SK-N-SH (cell line): ENCODE results near the gene TRIP13. TPM values are rescaled to one million over a fixed set of nuclear protein-coding genes. Genes with fewer than 3 reads are reported as not detected.
"Not testable (repeated sequence)": the region's sequence is repeated elsewhere in the genome, so short reads cannot be mapped to it uniquely, and the experiment has no call there.

Experiments used
- CTCF ChIA-PET: fragments of 300-600, 350-600 bp; formaldehyde crosslinking; extraction: SDS; loops from one replicate; lab custom pipeline; 2021; lab: Yijun Ruan, JAX
- POLR2A ChIA-PET: fragments of 350-600 bp; sonication (Branson Sonifier 250); formaldehyde crosslinking; extraction: SDS; loops from one replicate; lab custom pipeline; 2020; ENCODE audit warnings: antibody characterized with exemption, inconsistent platforms; lab: Yijun Ruan, JAX
- DNase-seq: peaks from one replicate; pipeline ENCODE4 v3.0.0; 2012
- H2AFZ ChIP-seq: fragments of 200-600 bp; sonication (generic); 2 replicates; pipeline ENCODE4 v1.8.1; 2016; ENCODE audit warnings: antibody characterized with exemption, mild to moderate bottlenecking, low read depth
- H3F3A ChIP-seq: fragments of 200-600 bp; sonication (generic); replicated peaks from 2 replicates; pipeline ENCODE3; 2016; ENCODE audit warnings: antibody characterized with exemption, mild to moderate bottlenecking; ENCODE audit not compliant: insufficient read depth
- H3K27ac ChIP-seq, 2 experiments: fragments of 200-500 bp in 1 of 2; fragments of 200-600 bp in 1 of 2; sonication (Bioruptor generic) in 1 of 2; sonication (generic), shearing (Covaris generic) in 1 of 2; 2 replicates each; pipeline versions ENCODE4 v1.5.1 to v1.6.1; 2014 to 2016; ENCODE audit warnings: low read depth in 2 of 2, inconsistent platforms in 1 of 2, low read length in 1 of 2, mild to moderate bottlenecking in 1 of 2, mixed read lengths in 1 of 2
- H3K27me3 ChIP-seq: fragments of 200-600 bp; sonication (generic), shearing (Covaris generic); 2 replicates; pipeline ENCODE4 v1.6.1; 2016; ENCODE audit warnings: mixed run types; ENCODE audit not compliant: insufficient read depth
- H3K36me3 ChIP-seq, 2 experiments: fragments of 200-500 bp in 1 of 2; fragments of 200-600 bp in 1 of 2; sonication (Bioruptor generic) in 1 of 2; sonication (generic) in 1 of 2; replicated peaks in 1 of 2; 2 replicates each; pipeline versions ENCODE3 to v1.5.1; 2014 to 2016; ENCODE audit warnings: low read length in 1 of 2, mild to moderate bottlenecking in 1 of 2; ENCODE audit not compliant: insufficient read depth in 2 of 2, control insufficient read depth in 1 of 2
- H3K4me1 ChIP-seq, 2 experiments: fragments of 200-500 bp in 1 of 2; fragments of 200-600 bp in 1 of 2; sonication (Bioruptor generic) in 1 of 2; sonication (generic), shearing (Covaris generic) in 1 of 2; 2 replicates each; pipeline versions ENCODE4 v1.5.1 to v1.6.1; 2014 to 2016; ENCODE audit warnings: low read depth in 1 of 2, low read length in 1 of 2, mixed run types in 1 of 2; ENCODE audit not compliant: insufficient read depth in 2 of 2, control insufficient read depth in 1 of 2
- H3K4me2 ChIP-seq: fragments of 200-600 bp; sonication (generic), shearing (Covaris generic); 2 replicates; pipeline ENCODE4 v1.6.1; 2017; ENCODE audit warnings: mixed run types
- H3K4me3 ChIP-seq, 2 experiments: fragments of 200-500 bp in 1 of 2; fragments of 200-600 bp in 1 of 2; sonication (Bioruptor generic) in 1 of 2; sonication (generic), shearing (Covaris generic) in 1 of 2; 2 replicates each; pipeline versions ENCODE4 v1.5.1 to v1.8.1; 2014 to 2016; ENCODE audit warnings: low read depth in 2 of 2, inconsistent platforms in 1 of 2, low read length in 1 of 2, mild to moderate bottlenecking in 1 of 2, mixed read lengths in 1 of 2, moderate library complexity in 1 of 2
- H3K79me2 ChIP-seq: fragments of 200-600 bp; sonication (generic); 2 replicates; pipeline ENCODE4 v1.8.1; 2017; ENCODE audit warnings: mild to moderate bottlenecking; ENCODE audit not compliant: insufficient read depth
- H3K9ac ChIP-seq: fragments of 200-600 bp; sonication (generic); 2 replicates; pipeline ENCODE4 v1.6.1; 2017; ENCODE audit warnings: mixed run types
- H3K9me2 ChIP-seq: fragments of 200-600 bp; sonication (generic); 2 replicates; pipeline ENCODE4 v1.6.1; 2017; ENCODE audit warnings: mixed run types
- H3K9me3 ChIP-seq: fragments of 200-600 bp; sonication (generic); 2 replicates; pipeline ENCODE4 v1.6.1; 2017; ENCODE audit warnings: mixed run types, mild to moderate bottlenecking, moderate library complexity
- H4K20me1 ChIP-seq: fragments of 200-600 bp; sonication (generic); 2 replicates; pipeline ENCODE4 v1.6.1; 2017; ENCODE audit warnings: mild to moderate bottlenecking, mixed run types; ENCODE audit not compliant: insufficient read depth
- CHD2 ChIP-seq: fragments of 150-350 bp; IDR thresholded peaks from 2 replicates; pipeline ENCODE4 v1.6.1; 2018; ENCODE audit warnings: low read length; ENCODE audit not compliant: partially characterized antibody
- ELF1 ChIP-seq: IDR thresholded peaks from 2 replicates; pipeline ENCODE4 v1.4.0; 2012
- EZH2phosphoT487 ChIP-seq: fragments of 200-600 bp; sonication (generic); IDR thresholded peaks from 2 replicates; pipeline ENCODE4 v1.6.1; 2017; ENCODE audit warnings: low read depth, mixed run types, mild to moderate bottlenecking, antibody characterized with exemption, moderate library complexity, borderline replicate concordance
- FOXJ3 ChIP-seq: sonication (generic); formaldehyde crosslinking; IDR thresholded peaks from 2 replicates; pipeline ENCODE4 v1.5.1; 2020; ENCODE audit warnings: mild to moderate bottlenecking, missing genetic modification reagents
- GATA2 ChIP-seq: sonication (generic); formaldehyde crosslinking; IDR thresholded peaks from 2 replicates; pipeline ENCODE4 v1.5.0; 2020; ENCODE audit warnings: mild to moderate bottlenecking, missing genetic modification reagents
- MXI1 ChIP-seq: IDR thresholded peaks from 2 replicates; pipeline ENCODE4 v1.6.1; 2012; ENCODE audit warnings: mild to moderate bottlenecking, low read depth, low read length, improper control_type of control experiment
- RAD21 ChIP-seq: IDR thresholded peaks from 2 replicates; pipeline ENCODE4 v1.6.1; 2012; ENCODE audit warnings: mild to moderate bottlenecking, low read length
- RCOR1 ChIP-seq: fragments of 150-350 bp; IDR thresholded peaks from 2 replicates; pipeline ENCODE4 v1.6.1; 2017; ENCODE audit warnings: antibody characterized with exemption, low read length
- RFX5 ChIP-seq: IDR thresholded peaks from 2 replicates; pipeline ENCODE4 v1.6.1; 2012; ENCODE audit warnings: mild to moderate bottlenecking, improper control_type of control experiment, low read length
- TEAD4 ChIP-seq: IDR thresholded peaks from 2 replicates; pipeline ENCODE4 v1.4.0; 2012; ENCODE audit warnings: mild to moderate bottlenecking, borderline replicate concordance; ENCODE audit not compliant: insufficient read depth
- YY1 ChIP-seq: IDR thresholded peaks from 2 replicates; pipeline ENCODE4 v1.4.0; 2012; ENCODE audit warnings: low read depth, mild to moderate bottlenecking
- WGBS: methylation state at CpG from one replicate; pipeline ENCODE4 v1.1.6; 2017; ENCODE audit warnings: low lambda C conversion rate; 5-methylcytosine and 5-hydroxymethylcytosine counted together
- polyA plus RNA-seq, 3 experiments: library from polyadenylated mRNA; depleted of rRNA; stranded (reverse); fragments of >200 nt; gene quantifications; 2 replicates each; pipeline ENCODE4 v1.2.3, GENCODE V29; 2012
- TF ChIP-seq, protein P1 (sequence below): fragments of 150-350 bp; IDR thresholded peaks from 2 replicates; pipeline ENCODE4 v1.6.1; 2017; ENCODE audit warnings: antibody characterized with exemption, low read length, low read depth, borderline replicate concordance
- TF ChIP-seq, protein P2 (sequence below): IDR thresholded peaks from 2 replicates; pipeline ENCODE4 v1.4.0; 2012; ENCODE audit warnings: low read depth, borderline replicate concordance
- TF ChIP-seq, protein P3 (sequence below): fragments of 200-600 bp; sonication (generic); IDR thresholded peaks from 2 replicates; pipeline ENCODE4 v1.6.1; 2017; ENCODE audit warnings: antibody characterized with exemption, mild to moderate bottlenecking, moderate library complexity
- TF ChIP-seq, protein P4 (sequence below): fragments of 150-350 bp; IDR thresholded peaks from 2 replicates; pipeline ENCODE4 v1.6.1; 2016; ENCODE audit warnings: mild to moderate bottlenecking, low read depth, low read length

The TRIP13 gene
- polyA plus RNA-seq, 1 of the 3 experiments (the other 2 are of a cell fraction) = 24.1 TPM

DNA sequence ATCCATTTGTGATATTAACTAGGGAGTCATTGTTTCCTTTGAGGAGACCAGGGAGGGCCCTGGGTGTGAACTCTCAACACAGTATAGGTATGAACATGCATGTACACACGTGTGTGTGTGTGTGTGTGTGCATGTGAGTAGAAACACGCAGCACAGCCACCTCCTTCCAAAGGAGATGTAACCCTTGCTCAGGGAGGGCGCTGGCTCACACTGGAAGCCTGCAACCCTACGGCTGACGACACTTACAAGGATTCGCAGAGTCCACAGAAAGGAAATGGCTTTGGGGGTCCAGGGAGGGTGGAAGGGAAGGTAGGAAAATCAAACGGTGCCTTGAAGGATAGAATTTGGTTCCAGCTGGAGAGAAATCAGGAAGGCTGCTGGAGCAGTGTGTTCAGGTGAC is 21.9 kb downstream of the TRIP13 start:
- ChIA-PET CTCF (interaction anchor here (1.1 to 1.7 kb wide), 3 partner anchors 9 to 253 kb away, joined by 4 to 6 read pairs (median 5); no protein-coding TSS in a partner anchor), POLR2A (no interaction called here)
- Histone ChIP-seq H3K27ac (no peak overlapping the region), H3K9me2 (no peaks in the 10 kb centered on the region), H4K20me1 (no peaks in the 10 kb centered on the region), H2AFZ (no peak overlapping the region), H3K9me3 (no peaks in the 10 kb centered on the region), H3K4me1 (peaks cover 0 to 8% of the 10 kb centered on the region in 2 experiments; a peak in 2 of 4 replicates), H3K4me3 (no peak overlapping the region), H3K27me3 (no peaks in the 10 kb centered on the region), H3K9ac (no peak overlapping the region), H3K79me2 (peaks cover 11% of the 10 kb centered on the region; the same call in 1 of the 2 replicates), H3F3A (peaks cover 13% of the 10 kb centered on the region), H3K4me2 (no peak overlapping the region), H3K36me3 (peaks cover 21 to 52% of the 10 kb centered on the region in 2 experiments)
- WGBS = 89% methylated on average over 7 of the region's 7 CpGs
- no peak for DNase-seq
- TF ChIP-seq RFX5 = no peak
- TF ChIP-seq, protein P1, sequence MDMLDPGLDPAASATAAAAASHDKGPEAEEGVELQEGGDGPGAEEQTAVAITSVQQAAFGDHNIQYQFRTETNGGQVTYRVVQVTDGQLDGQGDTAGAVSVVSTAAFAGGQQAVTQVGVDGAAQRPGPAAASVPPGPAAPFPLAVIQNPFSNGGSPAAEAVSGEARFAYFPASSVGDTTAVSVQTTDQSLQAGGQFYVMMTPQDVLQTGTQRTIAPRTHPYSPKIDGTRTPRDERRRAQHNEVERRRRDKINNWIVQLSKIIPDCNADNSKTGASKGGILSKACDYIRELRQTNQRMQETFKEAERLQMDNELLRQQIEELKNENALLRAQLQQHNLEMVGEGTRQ = no peak
- no peak for TF ChIP-seq RAD21
- TF ChIP-seq FOXJ3 (CRISPR knock-in tag) = no peak
- TF ChIP-seq, protein P2, sequence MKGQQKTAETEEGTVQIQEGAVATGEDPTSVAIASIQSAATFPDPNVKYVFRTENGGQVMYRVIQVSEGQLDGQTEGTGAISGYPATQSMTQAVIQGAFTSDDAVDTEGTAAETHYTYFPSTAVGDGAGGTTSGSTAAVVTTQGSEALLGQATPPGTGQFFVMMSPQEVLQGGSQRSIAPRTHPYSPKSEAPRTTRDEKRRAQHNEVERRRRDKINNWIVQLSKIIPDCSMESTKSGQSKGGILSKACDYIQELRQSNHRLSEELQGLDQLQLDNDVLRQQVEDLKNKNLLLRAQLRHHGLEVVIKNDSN = no peak
- TF ChIP-seq YY1 = no peak
- no peak for TF ChIP-seq EZH2phosphoT487
- no peak for TF ChIP-seq MXI1
- TF ChIP-seq, protein P3, sequence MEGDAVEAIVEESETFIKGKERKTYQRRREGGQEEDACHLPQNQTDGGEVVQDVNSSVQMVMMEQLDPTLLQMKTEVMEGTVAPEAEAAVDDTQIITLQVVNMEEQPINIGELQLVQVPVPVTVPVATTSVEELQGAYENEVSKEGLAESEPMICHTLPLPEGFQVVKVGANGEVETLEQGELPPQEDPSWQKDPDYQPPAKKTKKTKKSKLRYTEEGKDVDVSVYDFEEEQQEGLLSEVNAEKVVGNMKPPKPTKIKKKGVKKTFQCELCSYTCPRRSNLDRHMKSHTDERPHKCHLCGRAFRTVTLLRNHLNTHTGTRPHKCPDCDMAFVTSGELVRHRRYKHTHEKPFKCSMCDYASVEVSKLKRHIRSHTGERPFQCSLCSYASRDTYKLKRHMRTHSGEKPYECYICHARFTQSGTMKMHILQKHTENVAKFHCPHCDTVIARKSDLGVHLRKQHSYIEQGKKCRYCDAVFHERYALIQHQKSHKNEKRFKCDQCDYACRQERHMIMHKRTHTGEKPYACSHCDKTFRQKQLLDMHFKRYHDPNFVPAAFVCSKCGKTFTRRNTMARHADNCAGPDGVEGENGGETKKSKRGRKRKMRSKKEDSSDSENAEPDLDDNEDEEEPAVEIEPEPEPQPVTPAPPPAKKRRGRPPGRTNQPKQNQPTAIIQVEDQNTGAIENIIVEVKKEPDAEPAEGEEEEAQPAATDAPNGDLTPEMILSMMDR = no peak
- no peak for TF ChIP-seq CHD2
- no peak for TF ChIP-seq ELF1
- TF ChIP-seq TEAD4 = no peak
- TF ChIP-seq RCOR1 = no peak
- no peak for TF ChIP-seq GATA2 (CRISPR knock-in tag)
- TF ChIP-seq, protein P4, sequence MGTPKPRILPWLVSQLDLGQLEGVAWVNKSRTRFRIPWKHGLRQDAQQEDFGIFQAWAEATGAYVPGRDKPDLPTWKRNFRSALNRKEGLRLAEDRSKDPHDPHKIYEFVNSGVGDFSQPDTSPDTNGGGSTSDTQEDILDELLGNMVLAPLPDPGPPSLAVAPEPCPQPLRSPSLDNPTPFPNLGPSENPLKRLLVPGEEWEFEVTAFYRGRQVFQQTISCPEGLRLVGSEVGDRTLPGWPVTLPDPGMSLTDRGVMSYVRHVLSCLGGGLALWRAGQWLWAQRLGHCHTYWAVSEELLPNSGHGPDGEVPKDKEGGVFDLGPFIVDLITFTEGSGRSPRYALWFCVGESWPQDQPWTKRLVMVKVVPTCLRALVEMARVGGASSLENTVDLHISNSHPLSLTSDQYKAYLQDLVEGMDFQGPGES = no peak

DNA sequence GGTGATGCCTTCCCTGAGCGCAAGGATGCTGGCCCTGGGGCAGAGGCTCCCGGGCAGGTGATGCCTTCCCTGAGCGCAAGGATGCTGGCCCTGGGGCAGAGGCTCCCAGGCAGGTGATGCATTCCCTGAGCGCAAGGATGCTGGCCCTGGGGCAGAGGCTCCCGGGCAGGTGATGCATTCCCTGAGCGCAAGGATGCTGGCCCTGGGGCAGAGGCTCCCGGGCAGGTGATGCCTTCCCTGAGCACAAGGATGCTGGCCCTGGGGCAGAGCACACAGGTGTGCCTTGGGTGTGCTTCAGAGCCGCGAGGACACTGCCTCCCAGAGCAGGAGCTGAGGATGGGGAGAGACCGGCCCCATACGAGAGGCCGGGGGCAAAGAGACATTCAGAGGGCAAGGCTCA is 22.7 kb downstream of the TRIP13 start:
- CTCF ChIA-PET = interaction anchor here (1.8 kb wide), 1 partner anchor 224 kb away, joined by 3 read pairs; no protein-coding TSS in a partner anchor
- H4K20me1 ChIP-seq, DNase-seq, H3K27ac ChIP-seq, H3K4me1 ChIP-seq, H3K9me3 ChIP-seq, POLR2A ChIA-PET, H3K4me2 ChIP-seq, H2AFZ ChIP-seq, H3K27me3 ChIP-seq, H3K4me3 ChIP-seq, H3K9me2 ChIP-seq, H3K9ac ChIP-seq: not testable (repeated sequence)
- WGBS = 97% methylated on average over 5 of the region's 12 CpGs
- H3K36me3 ChIP-seq = peaks cover 21 to 49% of the 10 kb centered on the region in 2 experiments
- H3K79me2 ChIP-seq = peaks cover 11% of the 10 kb centered on the region; the same call in 1 of the 2 replicates
- H3F3A ChIP-seq = peaks cover 13% of the 10 kb centered on the region
